ENCODE data around the gene ZNF48.
"Not testable (repeated sequence)": the region's sequence is repeated elsewhere in the genome, so short reads cannot be mapped to it uniquely, and the experiment has no call there.

Gene ZNF48

DNA sequence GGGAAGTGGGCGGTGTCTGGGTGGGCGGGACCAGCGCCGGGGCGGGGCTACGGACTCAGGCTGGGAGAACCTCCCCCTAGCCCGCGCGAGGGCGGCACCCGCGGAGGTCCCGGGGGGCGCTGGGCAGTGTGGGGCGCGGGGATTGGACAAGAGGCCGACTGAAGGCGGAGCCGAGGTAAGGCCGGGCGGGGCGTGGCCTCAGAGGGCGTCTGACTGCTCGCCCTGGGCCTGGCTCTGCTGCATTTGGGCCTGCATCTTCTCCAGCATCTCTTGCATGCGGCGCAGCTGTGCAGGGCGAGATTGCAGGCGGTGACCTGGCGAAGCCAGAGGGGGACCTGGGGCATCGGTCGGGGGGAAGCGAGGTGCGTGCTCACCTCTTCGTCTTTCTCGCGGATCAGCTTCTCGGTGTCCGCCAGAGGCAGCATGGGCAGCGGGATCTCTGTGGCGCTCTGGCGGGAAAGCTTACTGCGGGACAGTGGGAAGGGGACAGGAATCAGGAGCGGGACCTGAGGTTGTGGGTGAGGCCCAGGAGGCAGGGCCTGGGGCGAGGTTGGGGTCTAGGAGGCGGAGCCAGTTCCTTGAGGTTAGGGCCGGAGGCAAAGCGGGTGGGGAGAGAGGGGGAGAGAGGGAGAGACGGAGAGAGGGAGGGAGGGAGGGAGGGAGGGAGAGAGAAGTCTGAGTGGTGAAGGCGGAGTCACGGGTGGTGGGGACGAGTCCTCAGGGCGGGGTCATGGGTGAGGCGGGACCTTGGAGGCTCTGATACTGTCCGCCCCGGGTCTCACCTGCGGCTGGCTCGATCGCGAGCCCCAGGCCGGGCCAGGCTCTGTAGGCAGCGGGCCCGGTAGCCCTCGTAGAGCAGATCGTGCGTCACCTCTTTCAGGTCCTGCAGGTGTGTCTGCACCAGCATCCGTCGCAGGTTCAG is 16.7 kb upstream of the ZNF48 start:
- peak; percentile 98 for DNase-seq (ENCODE audit: low read depth)

DNA sequence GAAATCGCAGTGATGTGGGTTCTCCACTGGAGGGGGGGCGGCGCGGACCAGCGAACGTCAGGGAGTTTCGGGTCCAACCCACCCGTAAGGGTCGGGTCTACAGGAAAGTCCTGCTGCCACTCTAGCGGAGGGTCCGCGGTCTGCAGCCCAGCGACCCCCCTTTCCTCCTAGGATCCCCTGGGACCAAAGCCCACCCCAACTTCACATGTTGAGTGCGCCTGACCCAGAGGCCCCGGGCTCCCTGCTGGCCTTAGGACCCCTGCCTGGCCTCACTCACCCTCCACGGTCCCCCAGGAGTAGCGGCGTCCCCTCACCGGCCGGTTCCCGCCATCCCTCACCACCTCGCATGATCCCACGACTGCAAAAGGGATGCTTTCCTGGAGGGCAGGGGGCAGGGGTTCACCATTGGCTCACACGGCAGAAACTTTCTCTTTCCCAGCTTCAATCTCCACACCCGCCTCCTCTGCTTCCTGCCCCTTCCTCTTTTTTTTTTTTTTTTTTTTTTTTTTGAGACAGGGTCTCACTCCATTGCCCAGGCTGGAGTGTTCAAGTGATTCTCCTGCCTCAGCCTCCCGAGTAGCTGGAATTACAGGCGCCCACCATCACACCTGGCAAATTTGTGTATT is 15.9 kb upstream of the ZNF48 start:
- no peak for DNase-seq (ENCODE audit: low read depth)

DNA sequence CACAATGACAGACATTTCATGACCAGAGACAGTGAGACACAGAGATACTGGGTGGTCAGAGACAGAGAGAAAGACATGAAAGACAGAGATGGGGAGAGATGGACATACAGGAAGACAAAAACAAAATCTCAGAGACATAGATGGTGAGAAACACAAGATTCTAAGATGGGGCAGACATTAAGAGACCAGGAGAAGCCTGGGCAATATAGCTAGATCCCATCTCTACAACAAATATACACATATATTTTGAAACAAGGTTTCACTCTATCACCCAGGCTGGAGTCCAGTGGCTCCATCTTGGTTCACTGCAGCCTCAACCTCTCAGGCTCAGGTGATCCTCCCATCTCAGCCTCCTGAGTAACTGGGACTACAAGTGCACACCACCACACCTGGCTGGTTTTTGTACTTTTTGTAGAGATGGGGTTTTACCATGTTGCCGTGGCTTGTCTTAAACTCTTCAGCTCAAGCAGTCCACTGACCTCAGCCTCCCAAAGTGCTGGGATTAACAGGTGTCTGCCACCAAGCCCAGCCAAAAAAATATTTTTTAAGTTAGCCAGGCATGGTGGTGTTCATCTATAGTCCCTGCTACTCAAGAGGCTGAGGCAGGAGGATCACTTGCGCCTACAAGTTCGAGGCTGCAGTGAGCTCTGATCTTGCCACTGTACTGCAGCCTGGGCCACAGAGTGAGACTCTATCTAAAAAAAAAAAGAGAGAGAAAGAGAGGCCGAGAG is 15.0 kb upstream of the ZNF48 start:
- no peak for DNase-seq (ENCODE audit: low read depth)

DNA sequence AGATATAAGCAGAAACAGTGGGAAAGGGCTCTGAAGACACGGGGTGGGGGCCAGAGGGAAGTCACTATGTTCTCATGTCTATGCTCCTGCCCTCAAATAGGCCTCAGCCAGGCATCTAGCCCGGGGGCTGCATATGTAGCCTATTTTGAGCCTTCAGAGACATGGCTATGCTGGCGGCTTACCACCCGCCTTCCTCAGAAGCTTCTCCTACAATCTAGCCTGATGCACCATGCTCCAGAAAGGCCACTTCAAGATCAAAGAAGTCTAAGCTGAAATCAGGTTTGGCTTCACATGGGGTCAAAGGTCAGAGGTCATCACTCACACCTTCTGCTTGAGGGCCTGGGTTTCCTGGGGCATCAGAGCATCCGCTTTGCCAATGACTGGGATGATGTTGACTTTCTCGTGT is 14.4 kb upstream of the ZNF48 start:
- no peak for DNase-seq (ENCODE audit: low read depth)

DNA sequence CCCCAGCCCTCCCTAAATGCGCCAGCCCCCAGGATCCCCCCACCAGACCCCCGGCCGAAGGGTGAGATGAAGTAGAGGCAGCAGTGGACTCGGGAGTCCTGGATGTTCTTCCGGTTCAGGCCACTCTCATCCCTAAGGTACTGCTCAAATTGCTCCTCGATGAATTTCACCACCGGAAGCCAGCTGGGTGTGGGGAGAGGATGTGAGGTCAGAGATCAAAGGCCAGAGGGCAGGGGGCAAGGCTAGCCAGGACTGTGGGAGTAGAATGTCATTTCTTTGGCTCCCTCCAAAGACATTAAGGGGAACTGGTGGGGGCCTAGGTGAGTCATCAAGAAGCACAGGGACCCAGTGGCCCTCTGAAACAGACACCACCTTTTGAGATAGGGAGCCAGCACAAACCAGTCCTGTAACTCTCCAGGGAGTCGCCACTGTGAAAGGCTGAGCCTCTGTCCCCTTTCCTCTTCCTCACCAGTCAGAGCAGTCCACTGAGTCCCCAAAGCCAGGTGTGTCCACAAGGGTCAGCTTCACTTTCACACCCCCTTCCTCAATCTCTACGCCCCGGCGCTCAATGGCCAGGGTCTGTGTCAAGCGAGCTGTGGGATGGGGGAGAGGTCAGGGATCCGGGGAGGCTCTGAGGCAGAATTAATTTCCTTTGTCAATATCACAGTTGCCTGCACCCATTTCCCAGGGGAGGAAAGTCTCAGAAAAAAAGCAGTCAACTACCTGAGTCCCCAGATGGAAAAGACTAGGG is 13.8 kb upstream of the ZNF48 start:
- DNase-seq (ENCODE audit: low read depth) = no peak

DNA sequence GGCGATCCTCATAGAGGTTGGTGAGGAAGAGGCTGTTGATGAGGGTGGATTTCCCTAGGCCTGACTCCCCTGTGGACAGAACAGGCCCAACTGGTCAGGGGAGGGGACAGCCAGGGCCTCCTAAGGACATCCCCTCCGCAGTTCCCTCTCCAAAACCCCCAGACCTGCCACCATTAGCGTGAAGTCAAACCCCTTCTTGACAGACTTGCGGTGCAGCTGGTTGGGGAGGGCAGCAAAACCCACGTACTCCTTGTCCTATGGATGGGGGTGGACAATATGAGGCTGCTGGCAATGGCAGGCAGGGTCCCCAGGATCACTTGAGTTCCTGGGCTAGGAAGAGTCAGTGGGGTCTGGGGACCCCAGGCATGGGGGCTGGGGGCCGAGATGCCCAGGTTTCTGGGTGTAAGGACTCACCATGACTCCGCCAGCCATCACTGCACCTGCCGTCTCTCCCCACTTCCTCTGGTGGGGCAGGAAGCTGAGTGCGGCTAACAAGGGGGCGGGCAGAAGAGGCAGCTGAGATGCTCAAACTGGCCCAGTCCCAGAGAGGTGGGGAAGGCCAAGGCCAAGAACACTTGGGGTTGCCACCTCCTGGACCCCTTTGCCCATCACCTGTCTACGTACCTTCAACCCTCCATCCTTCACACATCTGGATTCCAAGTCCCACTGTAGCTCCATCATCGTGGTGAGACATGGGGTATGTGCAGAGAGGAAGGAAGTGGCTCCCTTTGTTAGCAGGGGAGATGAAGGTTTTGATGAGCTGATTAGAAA is 12.9 kb upstream of the ZNF48 start, which contains the start of gene SEPTIN1:
Gene SEPTIN1, minus strand, starts transcription at position 451 of the 771 bp plus-strand sequence. Its CDS starts 19 bp downstream, at position 432.
- DNase-seq (ENCODE audit: low read depth) = peak; percentile 61

DNA sequence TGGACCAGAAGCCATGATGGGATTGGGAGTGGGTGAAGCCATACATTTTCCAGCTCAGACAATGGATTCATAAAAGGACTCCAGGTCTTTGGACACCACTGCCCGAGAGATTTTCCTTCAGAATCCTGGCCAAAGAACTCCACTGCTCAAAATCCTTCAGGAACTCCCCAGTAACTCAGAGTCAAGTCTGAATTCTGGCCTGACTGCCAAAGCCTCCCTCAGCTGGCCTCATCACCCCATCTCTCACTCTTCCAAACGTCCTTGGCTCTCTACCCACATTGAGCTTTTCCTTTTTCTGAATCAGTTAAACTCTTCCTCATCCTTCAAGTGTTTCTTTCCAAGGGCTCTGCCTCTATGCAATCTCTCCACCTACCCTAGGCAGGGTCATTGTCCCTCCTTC is 11.7 kb upstream of the ZNF48 start:
- DNase-seq (ENCODE audit: low read depth) = no peak

DNA sequence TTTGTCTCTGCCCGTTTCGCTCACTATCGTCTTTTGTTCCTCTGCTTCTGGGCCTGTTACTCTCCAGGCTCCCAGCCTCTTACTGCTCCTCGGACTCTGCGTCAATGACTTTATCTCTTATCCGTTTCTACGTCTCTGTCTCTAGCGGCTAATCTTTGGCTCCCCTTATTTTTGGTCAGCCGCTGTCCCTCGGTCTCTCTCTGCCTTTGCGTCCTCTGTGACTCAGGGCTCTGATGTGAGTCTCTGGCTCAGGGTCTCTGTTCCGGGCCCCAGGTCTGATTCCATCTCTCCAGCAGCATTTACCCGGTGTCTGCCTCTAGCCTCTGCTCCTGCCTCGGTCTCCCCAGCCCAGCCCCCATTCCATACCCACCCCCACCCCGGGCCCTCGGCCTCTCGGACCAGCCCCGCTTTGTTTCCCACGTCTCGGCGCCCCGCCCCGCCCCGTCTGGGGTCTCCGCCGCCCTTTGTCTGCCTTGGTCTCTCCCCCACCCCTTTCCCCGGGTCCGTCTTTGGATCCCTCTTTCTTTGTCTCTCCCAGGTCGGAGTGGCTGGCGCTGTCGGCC is 547 bp upstream of the ZNF48 start:
- no peak for DNase-seq (ENCODE audit: low read depth)

DNA sequence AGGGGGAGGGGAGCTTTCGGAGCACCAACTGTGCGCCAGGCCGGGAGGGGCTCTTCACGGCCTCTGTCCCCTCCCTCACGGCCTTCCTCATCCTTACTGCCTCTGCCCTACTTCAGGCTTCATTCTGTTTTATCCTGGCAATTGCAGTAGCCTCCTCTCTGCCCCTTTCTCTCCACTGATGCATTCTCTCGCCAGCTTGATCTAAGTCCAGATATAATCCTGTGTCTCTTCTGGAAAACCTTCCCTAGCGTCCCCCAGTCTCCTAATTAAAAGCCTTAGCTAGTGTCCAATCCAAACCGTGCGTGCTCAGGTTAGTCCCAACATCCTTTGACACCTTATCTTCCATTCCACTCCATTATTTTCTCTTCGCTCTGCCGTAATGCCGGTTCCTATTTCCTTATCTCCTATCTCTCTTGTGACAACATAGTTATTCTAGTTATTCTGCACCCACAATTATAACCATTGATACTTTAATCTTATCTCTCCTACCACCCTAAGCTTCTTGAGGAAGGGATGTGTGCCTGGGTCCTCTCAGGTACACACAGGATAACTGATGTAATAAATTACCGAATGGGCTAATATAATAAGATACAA is 869 bp downstream of the ZNF48 start:
- DNase-seq (ENCODE audit: low read depth) = no peak

DNA sequence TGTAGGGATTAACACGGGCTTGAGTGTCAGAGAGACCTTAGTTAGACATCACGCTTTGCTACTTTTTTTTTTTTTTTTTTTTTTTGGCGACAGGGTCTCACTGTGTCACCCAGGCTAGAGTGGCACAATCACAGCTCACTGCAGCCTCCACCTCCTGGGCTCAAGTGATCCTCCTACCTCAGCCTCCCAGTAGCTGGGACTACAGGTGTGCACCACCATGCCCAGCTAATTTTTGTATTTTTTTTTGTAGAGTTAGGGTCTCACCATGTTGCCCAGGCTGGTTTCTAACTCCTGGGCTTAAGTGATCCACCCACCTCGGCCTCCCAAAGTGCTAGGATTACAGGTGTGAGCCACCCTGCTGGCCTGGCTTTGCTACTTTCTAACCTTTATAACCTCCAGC is 1.4 kb downstream of the ZNF48 start:
- DNase-seq (ENCODE audit: low read depth) = not testable (repeated sequence)

DNA sequence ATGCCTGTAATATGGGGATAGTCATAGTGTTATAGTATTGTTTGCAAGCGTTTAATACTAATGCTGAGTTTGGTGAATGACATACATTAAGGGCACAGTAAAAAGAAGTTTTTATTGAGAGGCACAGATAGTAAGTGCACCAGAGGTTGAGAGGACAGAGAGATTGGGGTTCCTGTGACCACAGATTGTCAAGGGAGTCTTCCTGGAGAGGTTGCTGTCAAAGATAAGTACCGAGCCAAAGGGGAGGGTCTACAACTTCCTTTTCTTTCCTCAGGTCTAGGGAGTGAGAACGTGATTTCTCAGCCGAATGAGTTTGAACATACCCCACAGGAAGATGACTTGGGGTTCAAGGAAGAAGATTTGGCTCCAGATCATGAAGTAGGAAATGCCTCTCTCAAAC is 1.8 kb downstream of the ZNF48 start:
- no peak for DNase-seq (ENCODE audit: low read depth)

DNA sequence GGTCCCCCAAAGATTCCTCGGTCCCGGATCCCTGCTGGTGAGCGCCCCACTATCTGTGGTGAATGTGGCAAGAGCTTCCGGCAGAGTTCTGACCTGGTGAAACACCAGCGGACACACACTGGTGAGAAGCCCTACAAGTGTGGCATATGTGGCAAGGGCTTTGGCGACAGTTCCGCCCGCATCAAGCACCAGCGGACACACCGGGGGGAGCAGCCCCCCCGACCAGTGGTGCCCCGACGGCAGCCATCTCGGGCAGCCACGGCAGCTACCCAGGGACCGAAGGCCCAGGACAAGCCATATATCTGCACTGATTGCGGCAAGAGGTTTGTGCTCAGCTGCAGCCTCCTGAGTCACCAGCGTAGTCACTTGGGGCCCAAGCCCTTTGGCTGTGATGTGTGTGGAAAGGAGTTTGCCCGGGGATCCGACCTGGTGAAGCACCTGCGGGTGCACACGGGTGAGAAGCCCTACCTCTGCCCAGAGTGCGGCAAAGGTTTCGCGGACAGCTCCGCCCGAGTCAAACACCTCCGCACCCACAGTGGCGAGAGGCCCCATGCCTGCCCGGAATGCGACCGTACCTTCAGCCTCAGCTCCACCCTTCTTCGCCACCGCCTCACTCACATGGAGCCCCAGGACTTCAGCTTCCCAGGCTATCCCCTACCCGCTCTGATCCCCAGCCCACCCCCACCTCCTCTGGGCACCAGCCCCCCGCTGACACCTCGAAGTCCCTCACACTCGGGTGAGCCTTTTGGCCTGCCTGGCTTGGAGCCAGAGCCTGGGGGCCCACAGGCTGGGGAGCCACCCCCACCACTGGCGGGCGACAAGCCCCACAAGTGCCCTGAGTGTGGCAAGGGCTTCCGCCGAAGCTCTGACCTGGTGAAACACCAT is 2.8 kb downstream of the ZNF48 start:
- no peak for DNase-seq (ENCODE audit: low read depth)

DNA sequence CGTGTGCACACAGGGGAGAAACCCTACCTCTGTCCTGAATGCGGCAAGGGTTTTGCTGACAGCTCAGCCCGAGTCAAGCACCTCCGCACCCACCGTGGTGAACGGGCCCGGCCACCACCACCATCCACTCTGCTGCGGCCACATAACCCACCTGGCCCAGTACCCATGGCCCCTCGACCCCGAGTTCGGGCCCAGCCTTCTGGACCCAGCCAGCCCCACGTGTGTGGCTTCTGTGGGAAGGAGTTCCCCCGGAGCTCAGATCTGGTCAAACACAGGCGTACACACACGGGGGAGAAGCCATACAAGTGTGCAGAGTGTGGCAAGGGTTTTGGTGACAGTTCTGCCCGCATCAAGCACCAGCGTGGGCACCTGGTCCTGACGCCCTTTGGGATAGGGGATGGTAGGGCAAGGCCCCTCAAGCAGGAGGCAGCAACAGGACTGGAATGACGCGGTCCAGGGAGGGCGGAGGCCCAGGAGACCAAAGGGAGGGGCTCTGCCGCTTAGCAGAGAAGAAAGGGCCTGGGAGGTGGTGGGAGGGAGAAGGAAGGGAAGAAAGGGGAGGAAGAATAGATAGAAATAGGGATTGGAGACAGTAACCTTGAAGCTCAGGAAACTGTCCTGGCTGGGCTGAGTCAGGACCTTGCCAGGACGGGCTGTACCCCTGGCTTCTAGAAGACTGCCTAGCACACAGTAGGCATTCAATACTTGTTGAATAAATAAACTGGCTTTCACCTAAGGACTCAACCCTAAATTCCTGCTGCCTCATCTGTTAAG is 3.6 kb downstream of the ZNF48 start:
- no peak for DNase-seq (ENCODE audit: low read depth)

DNA sequence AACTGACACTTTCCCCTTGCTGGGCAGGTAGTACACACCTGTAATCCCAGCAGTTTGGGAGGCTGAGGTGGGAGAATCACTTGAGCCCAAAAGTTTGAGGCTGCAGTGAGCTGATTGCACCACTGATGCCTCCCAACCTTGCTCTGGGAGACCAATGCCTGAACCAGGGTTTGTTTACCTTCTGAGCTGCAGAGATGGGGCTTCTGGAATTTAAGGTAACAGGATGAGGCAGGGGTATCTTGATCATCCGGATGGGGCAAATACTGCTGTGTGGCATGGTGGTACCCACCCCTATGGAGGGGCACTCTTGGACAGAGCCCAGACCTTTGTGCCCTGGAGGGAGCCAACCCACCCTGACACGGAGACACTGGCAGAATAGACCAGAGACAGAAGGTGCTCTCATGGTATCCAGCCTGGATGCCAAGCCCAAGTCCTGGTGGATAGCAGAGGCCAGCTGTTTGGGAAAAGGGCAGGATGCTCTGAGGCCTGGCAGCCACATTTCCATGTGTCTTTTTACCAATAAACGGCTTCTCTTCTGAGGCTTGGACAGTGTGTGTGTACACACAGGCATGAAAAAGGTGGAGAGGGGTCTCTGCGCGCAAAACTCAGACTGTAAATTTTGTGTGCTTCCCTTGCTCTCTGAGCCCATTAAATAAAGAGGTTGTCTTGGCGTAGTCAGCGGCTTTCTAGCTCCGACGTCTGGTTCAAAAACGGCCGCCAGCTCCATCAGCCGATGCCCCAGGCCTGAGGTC is 4.4 kb downstream of the ZNF48 start:
- no peak for DNase-seq (ENCODE audit: low read depth)

DNA sequence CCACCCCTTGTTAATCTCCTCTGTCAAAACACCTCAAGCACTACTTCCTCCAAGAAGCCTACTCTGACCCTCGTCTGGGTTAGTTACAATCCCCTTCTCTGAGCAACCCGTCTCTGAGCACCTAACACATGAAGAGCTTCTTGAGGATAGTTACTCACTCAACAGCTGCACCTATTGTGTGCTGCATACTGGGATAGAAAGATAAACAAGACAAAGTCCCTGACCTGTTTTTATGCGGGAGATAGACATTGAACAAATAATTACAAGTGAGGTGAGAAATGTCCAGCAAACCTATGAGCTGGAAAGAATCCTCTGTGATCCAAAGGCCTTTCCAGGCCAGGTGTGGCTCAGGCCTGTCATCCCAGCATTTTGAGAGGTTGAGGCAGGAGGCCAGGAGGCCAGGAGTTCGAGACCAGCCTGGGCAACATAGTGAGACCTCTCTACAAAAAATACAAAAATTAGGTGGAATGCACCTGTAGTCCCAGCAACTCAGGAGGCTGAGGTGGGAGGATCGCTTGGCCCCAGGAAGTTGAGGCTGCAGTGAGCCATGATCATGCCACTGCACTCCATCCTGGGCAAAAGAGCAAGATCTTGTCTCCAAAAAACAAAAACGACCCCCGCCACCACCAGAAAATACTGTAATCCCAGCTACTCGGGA is 6.7 kb downstream of the ZNF48 start:
- no peak for DNase-seq (ENCODE audit: low read depth)

DNA sequence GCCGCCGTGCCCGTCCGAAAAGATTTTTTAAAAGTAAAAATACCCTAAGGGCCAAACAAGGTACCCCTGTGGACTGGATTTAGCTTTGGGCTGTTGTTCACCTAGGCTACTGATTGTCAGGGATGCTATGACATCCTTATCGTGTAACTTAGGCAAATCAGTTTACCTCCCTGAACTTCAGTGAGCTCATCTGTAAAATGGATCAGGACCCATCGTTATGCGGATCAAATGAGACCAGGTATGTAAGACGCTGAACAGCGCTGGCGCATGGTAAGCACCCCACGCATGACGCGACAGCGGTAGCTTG is 11.5 kb downstream of the ZNF48 start:
- no peak for DNase-seq (ENCODE audit: low read depth)

DNA sequence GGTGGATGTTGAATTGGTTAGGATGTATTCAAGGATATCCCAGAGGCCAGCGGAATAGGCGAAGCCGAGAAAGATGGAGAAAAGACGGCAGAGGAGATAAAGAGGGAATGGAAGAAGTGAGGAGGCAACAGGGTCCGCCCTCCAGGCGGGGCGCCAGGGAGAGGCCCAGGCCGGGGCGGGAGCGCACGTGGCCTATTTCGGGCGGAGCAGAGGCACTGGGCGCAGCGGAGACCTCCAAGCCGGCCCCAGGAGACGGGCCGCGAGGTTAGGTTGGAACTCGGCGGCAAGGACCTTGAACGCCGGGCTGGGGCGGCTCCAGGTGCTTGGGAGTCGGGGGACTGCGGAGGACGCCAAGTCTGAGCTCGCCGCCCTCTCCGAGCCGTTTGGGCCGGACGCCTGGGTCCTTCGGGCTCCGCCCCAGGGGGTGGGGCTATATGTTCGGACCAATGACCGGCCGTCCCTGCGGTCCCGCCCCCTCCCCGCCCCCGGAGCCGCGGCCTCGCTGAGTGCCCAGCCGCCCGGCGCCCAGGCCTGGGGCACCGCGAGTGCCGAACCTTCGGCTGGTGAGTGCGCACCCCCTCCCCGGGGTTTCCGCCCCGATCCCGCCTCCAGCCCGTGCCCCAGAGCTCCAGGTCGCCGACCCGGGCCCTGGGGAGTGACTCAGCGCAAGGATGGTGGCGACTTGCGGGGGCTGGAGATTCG is 12.0 kb downstream of the ZNF48 start, which contains the start of gene ZNF771:
Gene ZNF771, plus strand, starts transcription at position 505 of the 702 bp plus-strand sequence. CDS start 448 bp downstream, outside the sequence.
- DNase-seq (ENCODE audit: low read depth) = peak; percentile 88

Data from activated T-helper 9 cell treated with anti-CD3 and anti-CD28 coated beads, Interleukin-2, amount 50 U/mL, for 16 hours (primary cell).